ENCODE results near the gene PTRH2. TPM values are rescaled to one million over a fixed set of nuclear protein-coding genes. Genes with fewer than 3 reads are reported as not detected.

The PTRH2 gene
- total RNA-seq, 1 donor from 2014 or later: 24.4 TPM

- no peak overlapping the region for H3K4me3 Mint-ChIP-seq
- DNase-seq (ENCODE audit: low spot score in 2 of 2, unreplicated experiment in 2 of 2): no peak
- H3K4me1 Mint-ChIP-seq: no peaks in the 10 kb centered on the region
- peaks cover 69% of the 10 kb centered on the region for H3K36me3 Mint-ChIP-seq
- no peak overlapping the region for H3K27ac Mint-ChIP-seq
- peaks cover 18% of the 10 kb centered on the region for H3K9me3 Mint-ChIP-seq
- TF ChIP-seq, protein P1, sequence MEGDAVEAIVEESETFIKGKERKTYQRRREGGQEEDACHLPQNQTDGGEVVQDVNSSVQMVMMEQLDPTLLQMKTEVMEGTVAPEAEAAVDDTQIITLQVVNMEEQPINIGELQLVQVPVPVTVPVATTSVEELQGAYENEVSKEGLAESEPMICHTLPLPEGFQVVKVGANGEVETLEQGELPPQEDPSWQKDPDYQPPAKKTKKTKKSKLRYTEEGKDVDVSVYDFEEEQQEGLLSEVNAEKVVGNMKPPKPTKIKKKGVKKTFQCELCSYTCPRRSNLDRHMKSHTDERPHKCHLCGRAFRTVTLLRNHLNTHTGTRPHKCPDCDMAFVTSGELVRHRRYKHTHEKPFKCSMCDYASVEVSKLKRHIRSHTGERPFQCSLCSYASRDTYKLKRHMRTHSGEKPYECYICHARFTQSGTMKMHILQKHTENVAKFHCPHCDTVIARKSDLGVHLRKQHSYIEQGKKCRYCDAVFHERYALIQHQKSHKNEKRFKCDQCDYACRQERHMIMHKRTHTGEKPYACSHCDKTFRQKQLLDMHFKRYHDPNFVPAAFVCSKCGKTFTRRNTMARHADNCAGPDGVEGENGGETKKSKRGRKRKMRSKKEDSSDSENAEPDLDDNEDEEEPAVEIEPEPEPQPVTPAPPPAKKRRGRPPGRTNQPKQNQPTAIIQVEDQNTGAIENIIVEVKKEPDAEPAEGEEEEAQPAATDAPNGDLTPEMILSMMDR (IDR thresholded peaks at IDR 0.05; ENCODE audit: unreplicated experiment): no peak
- H3K27me3 Mint-ChIP-seq (ENCODE audit: low read depth): no peaks in the 10 kb centered on the region
Observed at GRCh38 chr17:59652119-59652518, 55.1 kb downstream of the PTRH2 start.

DNA sequence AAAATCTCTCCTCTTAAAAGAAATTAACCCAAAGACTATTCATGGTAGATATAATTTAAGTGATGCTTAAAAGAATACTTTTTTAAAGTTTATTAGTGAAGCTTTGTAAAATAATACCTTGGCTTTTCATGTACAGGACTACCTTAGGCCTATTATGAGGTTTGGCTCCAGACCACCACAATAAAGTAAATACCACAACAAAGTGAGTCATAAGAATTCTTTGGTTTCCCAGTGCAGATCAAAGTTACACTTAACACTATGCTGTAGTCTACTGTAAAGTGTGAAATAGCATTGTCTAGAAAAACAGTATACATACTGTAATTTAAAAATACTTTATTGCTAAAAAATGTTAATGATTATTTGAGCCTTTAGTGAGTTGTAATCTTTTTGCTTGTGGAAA, 55.9 kb downstream of the PTRH2 start:
- Mint-ChIP-seq H3K4me1 (no peaks in the 10 kb centered on the region), H3K27me3 (ENCODE audit: low read depth) (no peaks in the 10 kb centered on the region), H3K27ac (no peak overlapping the region), H3K36me3 (peaks cover 69% of the 10 kb centered on the region), H3K9me3 (peaks cover 18% of the 10 kb centered on the region), H3K4me3 (no peak overlapping the region)
- TF ChIP-seq, protein P1 (IDR thresholded peaks at IDR 0.05; ENCODE audit: unreplicated experiment): no peak
- no peak for DNase-seq (ENCODE audit: low spot score in 2 of 2, unreplicated experiment in 2 of 2)

DNA sequence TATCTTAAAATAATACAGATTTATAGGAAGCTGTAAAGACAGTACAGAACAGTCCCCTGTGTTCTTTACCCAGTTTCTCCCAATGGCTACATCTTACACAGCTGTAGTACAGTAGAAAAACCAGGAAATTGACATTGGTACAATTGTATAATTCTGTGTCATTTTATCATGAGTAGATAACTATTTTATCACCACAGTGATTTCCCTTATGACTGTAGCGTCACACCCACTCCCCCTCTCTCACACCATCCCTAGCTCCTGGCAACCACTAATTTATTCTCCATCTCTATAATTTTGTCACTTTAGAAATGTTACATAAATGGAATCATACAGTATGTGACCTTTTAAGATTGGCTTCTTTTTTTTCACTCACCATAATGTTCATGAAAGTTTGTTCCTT, 56.6 kb downstream of the PTRH2 start:
- DNase-seq (ENCODE audit: low spot score in 2 of 2, unreplicated experiment in 2 of 2): no peak
- TF ChIP-seq, protein P1 (IDR thresholded peaks at IDR 0.05; ENCODE audit: unreplicated experiment): no peak
- H3K4me1 Mint-ChIP-seq: no peaks in the 10 kb centered on the region
- peaks cover 18% of the 10 kb centered on the region for H3K9me3 Mint-ChIP-seq
- no peak overlapping the region for H3K4me3 Mint-ChIP-seq
- H3K27ac Mint-ChIP-seq: no peak overlapping the region
- peaks cover 67% of the 10 kb centered on the region for H3K36me3 Mint-ChIP-seq
- no peaks in the 10 kb centered on the region for H3K27me3 Mint-ChIP-seq (ENCODE audit: low read depth)

DNA sequence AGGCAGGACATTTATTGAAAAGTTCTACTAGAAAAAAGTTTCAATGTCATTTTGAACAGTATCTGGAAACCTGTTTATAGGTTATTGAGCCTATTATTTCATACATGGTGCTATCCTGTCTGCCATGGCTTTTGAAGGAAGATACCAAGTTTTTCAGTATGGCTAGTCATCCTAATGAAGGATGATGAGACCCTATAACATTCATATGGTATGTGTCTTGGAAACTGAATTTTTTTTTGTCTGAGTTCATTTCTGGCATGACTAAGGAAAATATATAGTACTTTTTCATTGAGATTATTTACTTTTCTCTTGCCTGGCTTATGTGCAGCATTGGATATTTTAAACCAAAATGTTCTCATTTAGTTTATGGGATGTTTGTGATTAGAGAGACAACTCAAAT, 57.3 kb downstream of the PTRH2 start:
- H3K4me1 Mint-ChIP-seq: no peaks in the 10 kb centered on the region
- TF ChIP-seq, protein P1 (IDR thresholded peaks at IDR 0.05; ENCODE audit: unreplicated experiment): no peak
- H3K27ac Mint-ChIP-seq: no peak overlapping the region
- no peak overlapping the region for H3K4me3 Mint-ChIP-seq
- DNase-seq (ENCODE audit: low spot score in 2 of 2, unreplicated experiment in 2 of 2): no peak
- peaks cover 62% of the 10 kb centered on the region for H3K36me3 Mint-ChIP-seq
- H3K27me3 Mint-ChIP-seq (ENCODE audit: low read depth): no peaks in the 10 kb centered on the region
- H3K9me3 Mint-ChIP-seq: peaks cover 18% of the 10 kb centered on the region

Other genes with a start within 250 kb of the PTRH2 start
- gene DHX40, start 141.8 kb downstream of the PTRH2 start, total RNA-seq: 50.3 to 51.7 TPM (median 51.4 TPM) in 3 replicates
- 192 to 201 TPM (median 192 TPM) in 3 replicates for gene CLTC, start 87.5 kb downstream of the PTRH2 start, total RNA-seq
- gene VMP1, start 224 bp upstream of the PTRH2 start, total RNA-seq: 207 to 208 TPM (median 208 TPM) in 3 replicates
- 10.5 to 13.9 TPM (median 13.0 TPM) in 3 replicates for gene TUBD1, start 185.5 kb upstream of the PTRH2 start, total RNA-seq
- gene RPS6KB1, start 185.7 kb upstream of the PTRH2 start, total RNA-seq: 42.3 to 49.9 TPM (median 42.8 TPM) in 3 replicates

Data from mesothelial cell of epicardium (in vitro differentiated cells).